ENCODE data around the gene SMIM29.

SMIM29 gene

GRCh38 chr6:34243131-34243771 lies 5.6 kb downstream of the SMIM29 start:
- H3K4me1 ChIP-seq (ENCODE audit: control insufficient read depth, insufficient read depth, low read length) = peaks cover 4% of the 10 kb centered on the region
- H3K27me3 ChIP-seq (ENCODE audit: control insufficient read depth, insufficient read depth, low read length) = no peaks in the 10 kb centered on the region
- no peak overlapping the region for H3K9ac ChIP-seq (ENCODE audit: low read length)
- H3K27ac ChIP-seq (ENCODE audit: low read depth, low read length) = no peak overlapping the region
- peaks cover 2% of the 10 kb centered on the region for H3K36me3 ChIP-seq (ENCODE audit: control insufficient read depth, insufficient read depth, low read length)
- no peak overlapping the region for H3K4me3 ChIP-seq (ENCODE audit: low read length)

- Histone ChIP-seq H3K27ac (ENCODE audit: low read depth, low read length) (no peak overlapping the region), H3K27me3 (ENCODE audit: control insufficient read depth, insufficient read depth, low read length) (no peaks in the 10 kb centered on the region), H3K4me1 (ENCODE audit: control insufficient read depth, insufficient read depth, low read length) (no peaks in the 10 kb centered on the region), H3K9ac (ENCODE audit: low read length) (no peak overlapping the region), H3K36me3 (ENCODE audit: control insufficient read depth, insufficient read depth, low read length) (peaks cover 2% of the 10 kb centered on the region), H3K4me3 (ENCODE audit: low read length) (no peak overlapping the region)
Measured at GRCh38 chr6:34242252-34243130, 6.3 kb downstream of the SMIM29 start.

GRCh38 chr6:34241351-34242215 lies 7.2 kb downstream of the SMIM29 start:
- Histone ChIP-seq H3K27ac (ENCODE audit: low read depth, low read length) (no peak overlapping the region), H3K9ac (ENCODE audit: low read length) (no peak overlapping the region), H3K36me3 (ENCODE audit: control insufficient read depth, insufficient read depth, low read length) (peaks cover 2% of the 10 kb centered on the region), H3K4me1 (ENCODE audit: control insufficient read depth, insufficient read depth, low read length) (no peaks in the 10 kb centered on the region), H3K4me3 (ENCODE audit: low read length) (no peak overlapping the region), H3K27me3 (ENCODE audit: control insufficient read depth, insufficient read depth, low read length) (no peaks in the 10 kb centered on the region)

GRCh38 chr6:34240329-34241248 lies 8.2 kb downstream of the SMIM29 start:
- peaks cover 2% of the 10 kb centered on the region for H3K36me3 ChIP-seq (ENCODE audit: control insufficient read depth, insufficient read depth, low read length)
- H3K9ac ChIP-seq (ENCODE audit: low read length) = no peak overlapping the region
- H3K27ac ChIP-seq (ENCODE audit: low read depth, low read length) = no peak overlapping the region
- no peak overlapping the region for H3K4me3 ChIP-seq (ENCODE audit: low read length)
- no peaks in the 10 kb centered on the region for H3K27me3 ChIP-seq (ENCODE audit: control insufficient read depth, insufficient read depth, low read length)
- H3K4me1 ChIP-seq (ENCODE audit: control insufficient read depth, insufficient read depth, low read length) = peaks cover 5% of the 10 kb centered on the region

- H3K9ac ChIP-seq (ENCODE audit: low read length) = no peak overlapping the region
- no peaks in the 10 kb centered on the region for H3K27me3 ChIP-seq (ENCODE audit: control insufficient read depth, insufficient read depth, low read length)
- peaks cover 5% of the 10 kb centered on the region for H3K4me1 ChIP-seq (ENCODE audit: control insufficient read depth, insufficient read depth, low read length)
- no peak overlapping the region for H3K4me3 ChIP-seq (ENCODE audit: low read length)
- H3K27ac ChIP-seq (ENCODE audit: low read depth, low read length) = no peak overlapping the region
- peaks cover 2% of the 10 kb centered on the region for H3K36me3 ChIP-seq (ENCODE audit: control insufficient read depth, insufficient read depth, low read length)
Measured at GRCh38 chr6:34239893-34240292, 8.9 kb downstream of the SMIM29 start.

GRCh38 chr6:34239500-34239825 lies 9.3 kb downstream of the SMIM29 start:
- Histone ChIP-seq H3K27ac (ENCODE audit: low read depth, low read length) (no peak overlapping the region), H3K4me3 (ENCODE audit: low read length) (no peak overlapping the region), H3K9ac (ENCODE audit: low read length) (no peak overlapping the region), H3K27me3 (ENCODE audit: control insufficient read depth, insufficient read depth, low read length) (no peaks in the 10 kb centered on the region), H3K4me1 (ENCODE audit: control insufficient read depth, insufficient read depth, low read length) (peaks cover 5% of the 10 kb centered on the region), H3K36me3 (ENCODE audit: control insufficient read depth, insufficient read depth, low read length) (peaks cover 2% of the 10 kb centered on the region)

GRCh38 chr6:34238585-34239499 lies 10.0 kb downstream of the SMIM29 start:
- Histone ChIP-seq H3K4me1 (ENCODE audit: control insufficient read depth, insufficient read depth, low read length) (peaks cover 5% of the 10 kb centered on the region), H3K27me3 (ENCODE audit: control insufficient read depth, insufficient read depth, low read length) (no peaks in the 10 kb centered on the region), H3K9ac (ENCODE audit: low read length) (no peak overlapping the region), H3K4me3 (ENCODE audit: low read length) (peak overlapping the region; percentile 73), H3K36me3 (ENCODE audit: control insufficient read depth, insufficient read depth, low read length) (peaks cover 2% of the 10 kb centered on the region), H3K27ac (ENCODE audit: low read depth, low read length) (no peak overlapping the region)

- Histone ChIP-seq H3K4me1 (ENCODE audit: control insufficient read depth, insufficient read depth, low read length) (peaks cover 5% of the 10 kb centered on the region), H3K4me3 (ENCODE audit: low read length) (peak overlapping the region; percentile 73), H3K27ac (ENCODE audit: low read depth, low read length) (no peak overlapping the region), H3K36me3 (ENCODE audit: control insufficient read depth, insufficient read depth, low read length) (peaks cover 2% of the 10 kb centered on the region), H3K9ac (ENCODE audit: low read length) (peak overlapping the region; percentile 11), H3K27me3 (ENCODE audit: control insufficient read depth, insufficient read depth, low read length) (no peaks in the 10 kb centered on the region)
Measured at GRCh38 chr6:34237722-34238584, 10.9 kb downstream of the SMIM29 start.

GRCh38 chr6:34237316-34237721 lies 11.5 kb downstream of the SMIM29 start:
- H3K27me3 ChIP-seq (ENCODE audit: control insufficient read depth, insufficient read depth, low read length) = no peaks in the 10 kb centered on the region
- H3K4me3 ChIP-seq (ENCODE audit: low read length) = peak overlapping the region; percentile 73
- peak overlapping the region; percentile 79 for H3K27ac ChIP-seq (ENCODE audit: low read depth, low read length)
- H3K9ac ChIP-seq (ENCODE audit: low read length) = peak overlapping the region; percentile 11
- peaks cover 5% of the 10 kb centered on the region for H3K4me1 ChIP-seq (ENCODE audit: control insufficient read depth, insufficient read depth, low read length)
- peaks cover 2% of the 10 kb centered on the region for H3K36me3 ChIP-seq (ENCODE audit: control insufficient read depth, insufficient read depth, low read length)

GRCh38 chr6:34236443-34237315 lies 12.1 kb downstream of the SMIM29 start, which contains the start of gene HMGA1:
TSS of gene HMGA1 (plus strand) at chr6:34236873. CDS start at chr6:34240781, 3,908 bp downstream.
- Histone ChIP-seq H3K36me3 (ENCODE audit: control insufficient read depth, insufficient read depth, low read length) (no peaks in the 10 kb centered on the region), H3K9ac (ENCODE audit: low read length) (peak within 1 kb of the TSS; percentile 68), H3K27me3 (ENCODE audit: control insufficient read depth, insufficient read depth, low read length) (no peaks in the 10 kb centered on the region), H3K27ac (ENCODE audit: low read depth, low read length) (peak within 1 kb of the TSS; percentile 79), H3K4me3 (ENCODE audit: low read length) (peak within 1 kb of the TSS; percentile 80), H3K4me1 (ENCODE audit: control insufficient read depth, insufficient read depth, low read length) (peaks cover 5% of the 10 kb centered on the region)

Data from rectal smooth muscle tissue (tissue), 1 donor.